ENCODE measurements around the gene OR8B12. TPM values are rescaled to one million over a fixed set of nuclear protein-coding genes. Genes with fewer than 3 reads are reported as not detected.

OR8B12 gene
- polyA plus RNA-seq (2013) = not detected

DNA sequence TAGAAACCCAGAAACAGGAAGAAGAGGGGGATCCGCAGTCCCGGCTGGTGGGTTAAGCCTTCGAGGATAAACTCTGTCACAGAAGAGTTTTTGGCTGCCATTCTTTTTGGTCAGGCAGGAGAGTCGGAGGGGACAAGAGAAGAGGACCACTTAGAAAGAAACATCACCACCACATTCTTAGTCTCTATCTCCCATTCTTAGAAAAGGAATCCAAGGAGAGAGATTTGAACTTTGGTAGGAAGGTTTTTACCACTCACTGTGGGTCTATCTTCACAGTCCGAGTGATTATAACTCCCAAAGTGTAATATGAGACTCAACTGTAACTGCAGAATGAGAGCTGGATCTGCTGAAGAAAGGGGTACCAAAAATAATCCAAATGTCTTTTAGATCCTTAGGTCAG lies at the start of gene OR8B12:
OR8B12 (minus strand) TSS at position 101 of the 400 bp plus-strand sequence; CDS start at position 101, 0 bp downstream.
- no peak for DNase-seq
- ChIA-PET POLR2A (no interaction called here), CTCF (no interaction called here)
- H3K36me3 ChIP-seq (ENCODE audit: control insufficient read depth in 4 of 4, insufficient read depth in 4 of 4, low read length in 3 of 4) = no peaks in the 10 kb centered on the region
- no peak within 1 kb of the TSS for H3K4me3 ChIP-seq (ENCODE audit: control insufficient read depth in 1 of 7, extremely low read depth in 1 of 7, insufficient read depth in 4 of 7, low read depth in 2 of 7, low read length in 6 of 7)
- peaks cover 0 to 4% (median 0%) of the 10 kb centered on the region in 5 experiments for H3K9me3 ChIP-seq (ENCODE audit: control extremely low read depth in 1 of 5, control insufficient read depth in 4 of 5, insufficient read depth in 2 of 5, low read depth in 1 of 5, low read length in 4 of 5)
- H3K27ac ChIP-seq (ENCODE audit: insufficient read depth in 1 of 2, low read depth in 1 of 2, low read length in 2 of 2, poor library complexity in 1 of 2, severe bottlenecking in 2 of 2) = no peak within 1 kb of the TSS
- WGBS (ENCODE audit: insufficient coverage) = 92% methylated on average over 2 of the region's 5 CpGs
- H3K27me3 ChIP-seq (replicated peaks in 2 of 5; ENCODE audit: control insufficient read depth in 4 of 5, insufficient read depth in 5 of 5, low read length in 4 of 5) = peaks cover 0 to 2% (median 0%) of the 10 kb centered on the region in 5 experiments
- peaks cover 0 to 4% (median under 1%) of the 10 kb centered on the region in 4 experiments for H3K4me1 ChIP-seq (ENCODE audit: control extremely low read depth in 1 of 4, control insufficient read depth in 4 of 4, insufficient read depth in 4 of 4, low read length in 3 of 4)

DNA sequence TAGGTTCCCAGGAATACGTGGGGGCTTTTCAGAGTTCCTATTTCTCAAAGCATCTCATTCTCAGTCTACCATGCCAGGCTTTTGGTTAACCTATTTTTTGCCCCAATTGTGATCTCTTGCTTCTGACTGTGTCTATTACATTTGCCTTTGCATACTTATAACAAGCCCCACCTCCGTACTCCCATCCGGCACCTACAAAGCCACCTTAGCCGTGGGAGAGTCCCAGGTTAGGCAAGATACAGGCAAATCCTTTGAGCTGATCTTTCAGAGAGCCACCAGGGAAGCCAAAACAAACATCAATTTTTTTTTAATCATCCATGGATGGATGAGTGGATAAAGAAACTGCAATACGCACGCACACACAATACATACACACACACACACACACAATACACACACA lies 49.2 kb upstream of the OR8B12 start:
- no peak overlapping the region for H3K27ac ChIP-seq (ENCODE audit: insufficient read depth in 1 of 2, low read depth in 1 of 2, low read length in 2 of 2, poor library complexity in 1 of 2, severe bottlenecking in 2 of 2)
- peaks cover 0 to 4% (median 0%) of the 10 kb centered on the region in 5 experiments for H3K27me3 ChIP-seq (replicated peaks in 2 of 5; ENCODE audit: control insufficient read depth in 4 of 5, insufficient read depth in 5 of 5, low read length in 4 of 5)
- H3K9me3 ChIP-seq (ENCODE audit: control extremely low read depth in 1 of 5, control insufficient read depth in 4 of 5, insufficient read depth in 2 of 5, low read depth in 1 of 5, low read length in 4 of 5) = no peaks in the 10 kb centered on the region
- H3K4me3 ChIP-seq (ENCODE audit: control insufficient read depth in 1 of 7, extremely low read depth in 1 of 7, insufficient read depth in 4 of 7, low read depth in 2 of 7, low read length in 6 of 7) = no peak overlapping the region
- H3K36me3 ChIP-seq (ENCODE audit: control insufficient read depth in 4 of 4, insufficient read depth in 4 of 4, low read length in 3 of 4) = no peaks in the 10 kb centered on the region
- WGBS (ENCODE audit: insufficient coverage) = 100% methylated on average over 1 of the region's 6 CpGs
- no peak for DNase-seq
- no peaks in the 10 kb centered on the region for H3K4me1 ChIP-seq (ENCODE audit: control extremely low read depth in 1 of 4, control insufficient read depth in 4 of 4, insufficient read depth in 4 of 4, low read length in 3 of 4)
- ChIA-PET CTCF (no interaction called here), POLR2A (interaction anchor here (0.7 kb wide), 1 partner anchor 16 kb away, joined by 4 read pairs; no protein-coding TSS in a partner anchor)

DNA sequence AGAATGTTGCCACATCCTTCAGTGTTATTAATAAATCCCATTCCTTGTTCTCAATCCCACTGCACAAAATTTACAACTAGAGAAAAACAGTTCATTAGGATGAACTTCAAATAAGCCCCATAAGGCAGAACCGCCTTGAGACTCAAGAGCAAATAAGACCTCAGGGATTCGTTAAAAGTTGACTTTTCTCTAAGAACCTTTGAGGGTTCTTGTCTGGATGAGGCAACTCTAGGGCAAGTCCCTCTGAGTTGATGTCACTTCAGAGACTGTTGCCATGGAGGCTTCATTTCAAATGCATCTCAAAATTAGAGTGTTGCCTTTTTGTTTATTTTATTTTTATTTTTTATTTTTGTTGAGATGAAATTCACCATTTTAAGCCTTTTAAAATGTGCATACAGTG lies 48.0 kb upstream of the OR8B12 start:
- no peak overlapping the region for H3K4me3 ChIP-seq (ENCODE audit: control insufficient read depth in 1 of 7, extremely low read depth in 1 of 7, insufficient read depth in 4 of 7, low read depth in 2 of 7, low read length in 6 of 7)
- H3K9me3 ChIP-seq (ENCODE audit: control extremely low read depth in 1 of 5, control insufficient read depth in 4 of 5, insufficient read depth in 2 of 5, low read depth in 1 of 5, low read length in 4 of 5) = no peaks in the 10 kb centered on the region
- CTCF ChIA-PET = no interaction called here
- no peaks in the 10 kb centered on the region for H3K4me1 ChIP-seq (ENCODE audit: control extremely low read depth in 1 of 4, control insufficient read depth in 4 of 4, insufficient read depth in 4 of 4, low read length in 3 of 4)
- POLR2A ChIA-PET = no interaction called here
- WGBS (ENCODE audit: insufficient coverage) = 86% methylated on average over 2 of the region's 2 CpGs
- no peaks in the 10 kb centered on the region for H3K36me3 ChIP-seq (ENCODE audit: control insufficient read depth in 4 of 4, insufficient read depth in 4 of 4, low read length in 3 of 4)
- peaks cover 0 to 4% (median 0%) of the 10 kb centered on the region in 5 experiments for H3K27me3 ChIP-seq (replicated peaks in 2 of 5; ENCODE audit: control insufficient read depth in 4 of 5, insufficient read depth in 5 of 5, low read length in 4 of 5)
- no peak for DNase-seq
- H3K27ac ChIP-seq (ENCODE audit: insufficient read depth in 1 of 2, low read depth in 1 of 2, low read length in 2 of 2, poor library complexity in 1 of 2, severe bottlenecking in 2 of 2) = no peak overlapping the region

DNA sequence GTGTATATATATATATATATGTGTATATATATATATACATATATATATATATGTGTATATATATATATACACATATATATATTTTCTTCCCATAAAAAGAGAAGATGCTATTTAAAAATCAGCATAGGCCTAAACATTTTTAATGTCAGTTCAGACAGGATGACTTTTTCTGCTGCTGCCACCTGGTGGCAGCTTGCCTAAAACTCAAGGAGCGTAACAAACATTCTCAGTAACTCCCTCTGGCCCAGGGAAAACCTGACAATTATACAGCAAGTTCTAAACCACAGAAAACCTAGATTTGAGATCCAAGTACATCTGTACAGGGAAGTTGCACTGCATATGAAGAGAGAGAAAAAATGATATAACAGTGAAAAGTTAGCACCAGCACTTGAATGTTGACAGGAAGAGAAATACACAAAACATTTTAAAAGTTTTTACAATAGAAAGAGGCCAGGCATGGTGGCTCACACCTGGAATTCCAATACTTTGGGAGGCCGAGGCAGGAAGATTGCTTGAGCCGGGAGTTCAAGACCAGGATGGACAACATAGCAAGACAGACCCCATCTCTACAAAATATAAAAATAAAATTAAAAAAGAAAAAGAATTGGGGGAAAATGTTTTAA lies 42.9 kb upstream of the OR8B12 start:
- ChIA-PET POLR2A (interaction anchor here (0.7 kb wide), 1 partner anchor 9 kb away, joined by 3 read pairs; no protein-coding TSS in a partner anchor), CTCF (interaction anchor here (1.0 to 5.9 kb wide), 8 partner anchors 9 to 515 kb away, joined by 3 to 57 read pairs (median 4); no protein-coding TSS in a partner anchor)
- peak; percentile 58 to 79 (median 69) for DNase-seq
- H3K4me3 ChIP-seq (ENCODE audit: control insufficient read depth in 1 of 7, extremely low read depth in 1 of 7, insufficient read depth in 4 of 7, low read depth in 2 of 7, low read length in 6 of 7) = no peak overlapping the region
- peaks cover 0 to 2% (median 0%) of the 10 kb centered on the region in 5 experiments for H3K27me3 ChIP-seq (replicated peaks in 2 of 5; ENCODE audit: control insufficient read depth in 4 of 5, insufficient read depth in 5 of 5, low read length in 4 of 5)
- no peak overlapping the region for H3K27ac ChIP-seq (ENCODE audit: insufficient read depth in 1 of 2, low read depth in 1 of 2, low read length in 2 of 2, poor library complexity in 1 of 2, severe bottlenecking in 2 of 2)
- 0% methylated on average over 1 of the region's 3 CpGs for WGBS (ENCODE audit: insufficient coverage)
- no peaks in the 10 kb centered on the region for H3K4me1 ChIP-seq (ENCODE audit: control extremely low read depth in 1 of 4, control insufficient read depth in 4 of 4, insufficient read depth in 4 of 4, low read length in 3 of 4)
- H3K9me3 ChIP-seq (ENCODE audit: control extremely low read depth in 1 of 5, control insufficient read depth in 4 of 5, insufficient read depth in 2 of 5, low read depth in 1 of 5, low read length in 4 of 5) = no peaks in the 10 kb centered on the region
- no peaks in the 10 kb centered on the region for H3K36me3 ChIP-seq (ENCODE audit: control insufficient read depth in 4 of 4, insufficient read depth in 4 of 4, low read length in 3 of 4)

DNA sequence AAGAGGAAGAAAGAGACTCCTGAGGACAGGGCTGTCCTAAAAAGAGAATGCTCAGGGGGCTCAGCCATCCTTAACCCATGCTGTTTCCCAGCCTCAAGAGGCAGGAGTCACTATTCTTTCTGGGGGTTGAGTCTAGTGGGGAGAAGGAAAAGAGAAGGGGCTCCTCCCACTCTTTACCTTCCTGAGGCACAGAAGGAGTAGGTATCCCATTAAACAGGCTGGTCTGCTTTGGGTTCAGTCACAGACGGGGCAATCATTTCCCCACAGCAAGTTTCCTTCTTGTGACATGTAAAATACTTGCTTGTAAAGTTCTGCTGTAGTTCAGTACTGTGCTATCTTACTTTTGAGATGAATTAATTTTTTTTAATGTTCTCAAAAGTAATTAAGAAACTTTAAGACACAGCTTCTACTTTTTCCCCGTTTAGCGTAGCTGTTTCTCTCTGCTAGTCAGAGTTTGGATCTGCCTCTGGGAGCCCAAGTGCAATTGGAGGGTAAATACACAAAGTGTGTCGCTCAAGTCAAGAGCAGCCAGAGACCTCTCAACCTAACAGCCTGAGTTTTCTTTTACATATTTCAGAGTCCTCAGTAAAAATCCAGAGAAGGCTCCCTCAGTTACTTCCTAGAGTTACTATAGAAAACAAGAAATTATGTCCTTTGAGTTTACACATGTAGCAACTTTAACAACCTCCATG lies 41.4 kb upstream of the OR8B12 start:
- 86% methylated on average over 3 of the region's 4 CpGs for WGBS (ENCODE audit: insufficient coverage)
- ChIA-PET POLR2A (no interaction called here), CTCF (interaction anchor here (0.9 to 5.9 kb wide), 10 partner anchors 8 to 518 kb away, joined by 3 to 57 read pairs (median 3); partner anchors contain the start of gene VWA5A)
- Histone ChIP-seq H3K9me3 (ENCODE audit: control extremely low read depth in 1 of 5, control insufficient read depth in 4 of 5, insufficient read depth in 2 of 5, low read depth in 1 of 5, low read length in 4 of 5) (no peaks in the 10 kb centered on the region), H3K27ac (ENCODE audit: insufficient read depth in 1 of 2, low read depth in 1 of 2, low read length in 2 of 2, poor library complexity in 1 of 2, severe bottlenecking in 2 of 2) (no peak overlapping the region), H3K36me3 (ENCODE audit: control insufficient read depth in 4 of 4, insufficient read depth in 4 of 4, low read length in 3 of 4) (no peaks in the 10 kb centered on the region), H3K27me3 (replicated peaks in 2 of 5; ENCODE audit: control insufficient read depth in 4 of 5, insufficient read depth in 5 of 5, low read length in 4 of 5) (peaks cover 0 to 2% (median 0%) of the 10 kb centered on the region in 5 experiments), H3K4me1 (ENCODE audit: control extremely low read depth in 1 of 4, control insufficient read depth in 4 of 4, insufficient read depth in 4 of 4, low read length in 3 of 4) (no peaks in the 10 kb centered on the region), H3K4me3 (ENCODE audit: control insufficient read depth in 1 of 7, extremely low read depth in 1 of 7, insufficient read depth in 4 of 7, low read depth in 2 of 7, low read length in 6 of 7) (no peak overlapping the region)
- DNase-seq = no peak

DNA sequence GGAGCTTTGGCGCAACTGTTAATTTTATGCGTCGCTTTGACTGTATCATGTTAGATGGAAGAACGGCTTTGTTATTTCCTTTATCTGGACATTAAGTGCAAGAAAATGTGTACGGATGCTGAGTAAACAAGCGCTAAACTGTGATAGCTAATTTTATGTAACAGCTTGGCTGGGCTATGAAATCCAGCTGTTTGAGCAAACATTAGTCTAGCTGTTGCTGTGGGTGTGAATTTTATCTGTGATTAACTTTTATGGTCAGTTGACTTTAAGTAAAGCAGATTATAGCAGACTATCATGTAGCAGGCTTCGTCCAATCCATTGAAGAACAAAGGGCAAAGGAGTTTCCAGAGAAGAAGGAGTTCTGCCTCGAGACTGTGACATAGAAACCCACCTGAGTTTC lies 40.3 kb upstream of the OR8B12 start:
- no peaks in the 10 kb centered on the region for H3K9me3 ChIP-seq (ENCODE audit: control extremely low read depth in 1 of 5, control insufficient read depth in 4 of 5, insufficient read depth in 2 of 5, low read depth in 1 of 5, low read length in 4 of 5)
- DNase-seq = no peak
- H3K36me3 ChIP-seq (ENCODE audit: control insufficient read depth in 4 of 4, insufficient read depth in 4 of 4, low read length in 3 of 4) = no peaks in the 10 kb centered on the region
- no peaks in the 10 kb centered on the region for H3K4me1 ChIP-seq (ENCODE audit: control extremely low read depth in 1 of 4, control insufficient read depth in 4 of 4, insufficient read depth in 4 of 4, low read length in 3 of 4)
- no peak overlapping the region for H3K27ac ChIP-seq (ENCODE audit: insufficient read depth in 1 of 2, low read depth in 1 of 2, low read length in 2 of 2, poor library complexity in 1 of 2, severe bottlenecking in 2 of 2)
- ChIA-PET CTCF (interaction anchor here (0.6 to 5.9 kb wide), 7 partner anchors 7 to 169 kb away, joined by 3 to 57 read pairs (median 6); partner anchors contain the start of gene OR8B4), POLR2A (no interaction called here)
- H3K4me3 ChIP-seq (ENCODE audit: control insufficient read depth in 1 of 7, extremely low read depth in 1 of 7, insufficient read depth in 4 of 7, low read depth in 2 of 7, low read length in 6 of 7) = no peak overlapping the region
- H3K27me3 ChIP-seq (replicated peaks in 2 of 5; ENCODE audit: control insufficient read depth in 4 of 5, insufficient read depth in 5 of 5, low read length in 4 of 5) = peaks cover 0 to 2% (median 0%) of the 10 kb centered on the region in 5 experiments
- WGBS (ENCODE audit: insufficient coverage) = 94% methylated on average over 7 of the region's 8 CpGs

DNA sequence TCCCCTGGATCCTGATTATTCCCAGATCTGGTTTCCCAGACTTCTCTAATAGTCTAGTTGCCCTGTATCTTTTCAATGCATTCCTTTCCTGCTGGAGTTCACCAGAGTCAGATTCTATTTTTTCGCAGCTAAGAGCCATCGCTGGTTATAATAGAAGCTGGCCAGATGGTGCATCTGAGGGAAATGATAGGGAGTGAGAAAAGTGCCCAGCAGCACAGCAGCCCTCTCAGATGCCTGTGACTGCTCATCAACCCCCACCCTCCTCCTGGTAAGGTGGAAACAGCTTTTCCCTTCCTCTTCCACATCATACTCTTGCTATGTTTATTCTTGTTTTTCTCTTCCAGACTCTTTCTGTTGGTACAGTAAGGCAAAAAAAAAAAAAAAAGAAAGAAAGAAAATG lies 39.1 kb upstream of the OR8B12 start:
- no peak for DNase-seq
- no CpG with 5 or more reads among the region's 2 CpGs for WGBS (ENCODE audit: insufficient coverage)
- POLR2A ChIA-PET = no interaction called here
- H3K4me1 ChIP-seq (ENCODE audit: control extremely low read depth in 1 of 4, control insufficient read depth in 4 of 4, insufficient read depth in 4 of 4, low read length in 3 of 4) = no peaks in the 10 kb centered on the region
- H3K27ac ChIP-seq (ENCODE audit: insufficient read depth in 1 of 2, low read depth in 1 of 2, low read length in 2 of 2, poor library complexity in 1 of 2, severe bottlenecking in 2 of 2) = no peak overlapping the region
- CTCF ChIA-PET = interaction anchor here (0.5 to 5.9 kb wide), 3 partner anchors 24 to 168 kb away, joined by 3 to 57 read pairs (median 3); no protein-coding TSS in a partner anchor
- H3K36me3 ChIP-seq (ENCODE audit: control insufficient read depth in 4 of 4, insufficient read depth in 4 of 4, low read length in 3 of 4) = no peaks in the 10 kb centered on the region
- H3K27me3 ChIP-seq (replicated peaks in 2 of 5; ENCODE audit: control insufficient read depth in 4 of 5, insufficient read depth in 5 of 5, low read length in 4 of 5) = peaks cover 0 to 2% (median 0%) of the 10 kb centered on the region in 5 experiments
- no peak overlapping the region for H3K4me3 ChIP-seq (ENCODE audit: control insufficient read depth in 1 of 7, extremely low read depth in 1 of 7, insufficient read depth in 4 of 7, low read depth in 2 of 7, low read length in 6 of 7)
- H3K9me3 ChIP-seq (ENCODE audit: control extremely low read depth in 1 of 5, control insufficient read depth in 4 of 5, insufficient read depth in 2 of 5, low read depth in 1 of 5, low read length in 4 of 5) = no peaks in the 10 kb centered on the region

All from common myeloid progenitor, CD34-positive (primary cell).